ENCODE data around the gene SDC4.

The SDC4 gene

GRCh38 chr20:45320948-45321595 lies 27.2 kb downstream of the SDC4 start:
- no peak for DNase-seq (ENCODE audit: low spot score)

- DNase-seq (ENCODE audit: low spot score): no peak
These were observed 29.3 kb downstream of the SDC4 start for GRCh38 chr20:45318948-45319347.

- no peak for DNase-seq (ENCODE audit: low spot score)
These were observed 29.8 kb downstream of the SDC4 start for GRCh38 chr20:45318386-45318939.

- DNase-seq (ENCODE audit: low spot score): no peak
These were observed 30.4 kb downstream of the SDC4 start for GRCh38 chr20:45317826-45318225.

GRCh38 chr20:45316150-45317080 lies 31.8 kb downstream of the SDC4 start:
- DNase-seq (ENCODE audit: low spot score): no peak

GRCh38 chr20:45315672-45316071 lies 32.6 kb downstream of the SDC4 start:
- no peak for DNase-seq (ENCODE audit: low spot score)

- DNase-seq (ENCODE audit: low spot score): no peak
These were observed 34.3 kb downstream of the SDC4 start for GRCh38 chr20:45313943-45314342.

GRCh38 chr20:45313065-45313695 lies 35.0 kb downstream of the SDC4 start:
- no peak for DNase-seq (ENCODE audit: low spot score)

GRCh38 chr20:45312241-45312640 lies 36.0 kb downstream of the SDC4 start:
- DNase-seq (ENCODE audit: low spot score): peak; percentile 35

GRCh38 chr20:45311589-45312211 lies 36.5 kb downstream of the SDC4 start:
- peak; percentile 69 for DNase-seq (ENCODE audit: low spot score)

GRCh38 chr20:45309075-45309474 lies 39.1 kb downstream of the SDC4 start:
- no peak for DNase-seq (ENCODE audit: low spot score)

GRCh38 chr20:45308117-45308778 lies 40.0 kb downstream of the SDC4 start, which contains the start of gene MATN4:
Gene MATN4, minus strand, starts transcription at chr20:45308299. Its CDS starts 2,717 bp downstream, at chr20:45305582.
- no peak for DNase-seq (ENCODE audit: low spot score)

- DNase-seq (ENCODE audit: low spot score): no peak
These were observed 41.1 kb downstream of the SDC4 start for GRCh38 chr20:45307076-45307640.

GRCh38 chr20:45306431-45306982 lies 41.7 kb downstream of the SDC4 start, which contains the start of gene RBPJL:
Gene RBPJL, plus strand, starts transcription at chr20:45306840. Its CDS starts 83 bp downstream, at chr20:45306923.
- DNase-seq (ENCODE audit: low spot score): peak; percentile 42

GRCh38 chr20:45305262-45305661 lies 43.0 kb downstream of the SDC4 start:
- no peak for DNase-seq (ENCODE audit: low spot score)

GRCh38 chr20:45304464-45304999 lies 43.7 kb downstream of the SDC4 start:
- no peak for DNase-seq (ENCODE audit: low spot score)

GRCh38 chr20:45303586-45304463 lies 44.4 kb downstream of the SDC4 start:
- DNase-seq (ENCODE audit: low spot score): no peak

- no peak for DNase-seq (ENCODE audit: low spot score)
These were observed 46.4 kb downstream of the SDC4 start for GRCh38 chr20:45301824-45302271.

GRCh38 chr20:45300961-45301360 lies 47.3 kb downstream of the SDC4 start:
- peak; percentile 58 for DNase-seq (ENCODE audit: low spot score)

All from SK-N-DZ (cell line).